RWPE2 (cell line): ENCODE data around the gene ARHGAP26.

ENCODE experiments used
- ATAC-seq: fragments of 200-7000 bp; cut with Tn5 transposase; 3 replicates; pipeline ENCODE4 v1.9.1; 2021; ENCODE audit warnings: low read depth
- DNase-seq: peaks from one replicate; pipeline ENCODE4 v3.0.0-alpha.2; 2020; ENCODE audit warnings: low spot score
- H3K27ac ChIP-seq: fragments of 450-650 bp; 2 replicates; pipeline ENCODE4 v1.5.1; 2017; ENCODE audit warnings: mild to moderate bottlenecking; ENCODE audit not compliant: poor library complexity, severe bottlenecking
- H3K27me3 ChIP-seq: fragments of 250-450 bp; sonication (Bioruptor Pico); 2 replicates; pipeline ENCODE4 v1.5.1; 2021; ENCODE audit warnings: mild to moderate bottlenecking, moderate library complexity; ENCODE audit not compliant: insufficient read depth, poor library complexity, severe bottlenecking
- H3K36me3 ChIP-seq: fragments of 250-450 bp; sonication (Bioruptor Pico); 2 replicates; pipeline ENCODE4 v1.5.1; 2020; ENCODE audit warnings: low read depth, mild to moderate bottlenecking, moderate library complexity
- H3K4me1 ChIP-seq: fragments of 250-450 bp; sonication (Bioruptor Pico); 2 replicates; pipeline ENCODE4 v1.5.1; 2021; ENCODE audit warnings: mild to moderate bottlenecking, moderate library complexity; ENCODE audit not compliant: insufficient read depth, poor library complexity, severe bottlenecking
- H3K4me3 ChIP-seq: fragments of 250-450 bp; sonication (Bioruptor Pico); 2 replicates; pipeline ENCODE4 v1.5.1; 2021; ENCODE audit warnings: mild to moderate bottlenecking, moderate library complexity; ENCODE audit not compliant: severe bottlenecking
- H3K9me3 ChIP-seq: fragments of 250-450 bp; sonication (Bioruptor Pico); 2 replicates; pipeline ENCODE4 v1.5.1; 2021; ENCODE audit warnings: mild to moderate bottlenecking, moderate library complexity; ENCODE audit not compliant: severe bottlenecking
- TF ChIP-seq, protein P1 (sequence below): fragments of 450-650 bp; IDR thresholded peaks from one replicate; pipeline ENCODE4 v1.5.1; 2017; ENCODE audit warnings: mild to moderate bottlenecking, moderate library complexity; ENCODE audit not compliant: poor library complexity, severe bottlenecking

ARHGAP26 gene

DNA sequence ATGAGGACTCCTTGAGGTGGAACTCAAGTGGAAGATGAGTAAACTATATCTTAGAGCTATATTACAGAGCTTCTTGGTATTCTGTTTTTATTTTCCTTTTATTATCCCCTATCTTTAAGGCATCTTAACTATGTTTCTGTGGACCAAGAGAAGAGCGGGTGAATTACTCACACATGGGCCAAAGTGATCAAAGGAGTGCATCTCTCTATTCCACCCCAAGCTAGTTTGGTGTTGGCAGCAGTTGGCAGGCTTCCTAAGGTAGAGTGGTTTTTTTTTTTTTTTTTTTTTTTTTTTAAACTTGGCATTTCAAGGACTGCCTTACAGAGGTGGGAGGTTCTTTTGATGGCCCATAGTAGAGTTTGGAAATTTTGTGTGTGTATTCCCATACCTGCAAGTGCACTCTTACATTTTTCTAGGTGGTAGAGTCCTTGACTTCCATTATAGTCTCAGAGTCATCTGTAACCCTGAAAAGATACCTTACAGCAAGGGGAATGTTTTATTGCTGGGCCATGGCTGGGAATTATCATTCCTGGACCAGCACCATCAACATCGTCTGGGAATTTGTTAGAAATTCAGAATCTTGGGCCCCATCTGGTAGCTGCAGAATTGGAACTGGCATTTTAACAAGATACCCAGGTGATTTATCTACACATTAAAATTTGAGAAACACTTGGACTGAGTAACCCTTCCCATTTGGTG, 51.0 kb downstream of the ARHGAP26 start:
- no peak for ATAC-seq

DNA sequence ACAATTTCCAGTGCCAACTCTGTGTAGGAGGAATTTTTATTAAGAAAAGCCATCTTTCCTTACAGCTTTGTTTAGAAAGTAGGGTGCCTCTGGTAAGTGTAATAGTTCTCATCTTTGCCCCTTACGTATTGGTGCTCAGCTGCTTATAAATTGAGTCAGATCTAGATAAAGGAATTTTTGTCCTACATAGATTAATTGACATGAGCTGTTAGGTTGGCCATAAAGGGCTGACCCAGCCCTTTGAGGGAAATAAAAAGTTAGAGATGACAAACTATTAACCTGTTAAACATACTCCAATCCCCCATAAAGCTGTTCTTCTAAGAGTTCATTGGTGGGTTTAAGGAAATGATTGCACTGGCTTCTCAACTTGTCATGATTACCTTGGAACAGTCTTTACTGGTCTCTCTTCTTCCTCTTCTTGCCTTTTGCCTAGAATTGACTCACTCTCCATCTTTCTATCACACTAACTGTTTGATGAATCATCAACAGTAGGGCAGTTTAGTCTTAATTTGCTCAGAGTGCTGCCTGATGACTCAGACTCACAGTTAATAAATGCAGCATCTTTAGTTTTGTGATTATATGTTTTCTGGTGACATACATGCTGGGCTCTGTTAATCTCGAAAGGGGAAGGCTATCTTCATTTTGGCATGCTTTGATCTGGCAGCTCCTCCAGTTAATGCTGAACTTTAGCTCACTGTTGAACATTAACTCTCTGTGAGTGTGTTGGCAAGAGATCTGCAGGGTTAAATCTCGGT, 51.7 kb downstream of the ARHGAP26 start:
- H3K27ac ChIP-seq: peak overlapping the region; percentile 31
- peaks cover 37% of the 10 kb centered on the region for H3K4me1 ChIP-seq
- no peaks in the 10 kb centered on the region for H3K27me3 ChIP-seq
- peak; percentile 89 for ATAC-seq
- no peak overlapping the region for H3K4me3 ChIP-seq
- no peaks in the 10 kb centered on the region for H3K36me3 ChIP-seq
- TF ChIP-seq, protein P1, sequence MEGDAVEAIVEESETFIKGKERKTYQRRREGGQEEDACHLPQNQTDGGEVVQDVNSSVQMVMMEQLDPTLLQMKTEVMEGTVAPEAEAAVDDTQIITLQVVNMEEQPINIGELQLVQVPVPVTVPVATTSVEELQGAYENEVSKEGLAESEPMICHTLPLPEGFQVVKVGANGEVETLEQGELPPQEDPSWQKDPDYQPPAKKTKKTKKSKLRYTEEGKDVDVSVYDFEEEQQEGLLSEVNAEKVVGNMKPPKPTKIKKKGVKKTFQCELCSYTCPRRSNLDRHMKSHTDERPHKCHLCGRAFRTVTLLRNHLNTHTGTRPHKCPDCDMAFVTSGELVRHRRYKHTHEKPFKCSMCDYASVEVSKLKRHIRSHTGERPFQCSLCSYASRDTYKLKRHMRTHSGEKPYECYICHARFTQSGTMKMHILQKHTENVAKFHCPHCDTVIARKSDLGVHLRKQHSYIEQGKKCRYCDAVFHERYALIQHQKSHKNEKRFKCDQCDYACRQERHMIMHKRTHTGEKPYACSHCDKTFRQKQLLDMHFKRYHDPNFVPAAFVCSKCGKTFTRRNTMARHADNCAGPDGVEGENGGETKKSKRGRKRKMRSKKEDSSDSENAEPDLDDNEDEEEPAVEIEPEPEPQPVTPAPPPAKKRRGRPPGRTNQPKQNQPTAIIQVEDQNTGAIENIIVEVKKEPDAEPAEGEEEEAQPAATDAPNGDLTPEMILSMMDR: no peak
- H3K9me3 ChIP-seq: no peaks in the 10 kb centered on the region
- DNase-seq: no peak

More for the DNA sequence above, 51.0 kb downstream of the ARHGAP26 start:
- Histone ChIP-seq H3K4me1 (peaks cover 30% of the 10 kb centered on the region), H3K36me3 (no peaks in the 10 kb centered on the region), H3K4me3 (no peak overlapping the region), H3K27me3 (no peaks in the 10 kb centered on the region), H3K27ac (peak overlapping the region; percentile 31), H3K9me3 (no peaks in the 10 kb centered on the region)
- TF ChIP-seq, protein P1: no peak
- no peak for DNase-seq

DNA sequence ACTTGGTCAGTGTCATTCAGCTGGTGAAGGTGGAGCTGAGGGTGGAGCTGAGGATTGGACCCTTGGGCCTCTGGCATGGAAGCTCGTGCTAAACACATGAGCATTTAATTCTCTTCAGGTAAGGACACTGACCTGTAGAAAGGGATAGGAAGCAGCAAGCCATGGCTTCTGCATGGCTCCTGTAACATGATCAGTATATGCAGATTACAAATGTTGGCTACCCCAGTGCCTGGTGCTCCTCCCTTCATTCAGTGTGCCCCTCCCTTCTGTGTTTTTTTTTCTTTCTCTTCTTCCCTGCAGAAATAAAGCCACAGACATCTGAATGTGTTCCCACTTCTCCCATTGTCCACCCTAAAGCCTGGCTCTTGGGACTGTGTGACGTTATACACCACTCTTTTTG, 52.9 kb downstream of the ARHGAP26 start:
- ATAC-seq: no peak
- Histone ChIP-seq H3K9me3 (no peaks in the 10 kb centered on the region), H3K4me3 (no peak overlapping the region), H3K4me1 (peaks cover 49% of the 10 kb centered on the region), H3K36me3 (no peaks in the 10 kb centered on the region), H3K27ac (no peak overlapping the region), H3K27me3 (no peaks in the 10 kb centered on the region)
- DNase-seq: no peak
- TF ChIP-seq, protein P1: no peak

DNA sequence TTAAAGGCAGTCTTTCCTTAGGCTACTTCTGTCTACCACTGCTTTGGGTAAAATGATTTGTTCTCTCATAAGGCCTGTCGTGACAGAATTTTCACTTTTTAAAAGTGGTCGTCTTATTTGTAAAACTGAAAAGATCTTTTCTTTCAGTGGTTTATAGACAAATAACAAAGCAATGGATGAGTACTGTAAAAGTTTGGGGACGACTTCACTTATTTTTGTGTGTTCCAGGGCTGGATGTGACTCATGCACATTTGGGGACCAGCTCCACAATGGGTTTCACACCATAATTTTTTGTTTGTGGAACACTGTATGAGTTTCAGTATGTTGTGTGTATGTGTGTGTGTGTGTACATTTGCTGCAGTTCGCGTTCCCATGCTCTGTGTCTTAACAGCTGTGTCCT, 53.6 kb downstream of the ARHGAP26 start:
- Histone ChIP-seq H3K27me3 (no peaks in the 10 kb centered on the region), H3K4me1 (peaks cover 54% of the 10 kb centered on the region), H3K36me3 (no peaks in the 10 kb centered on the region), H3K27ac (no peak overlapping the region), H3K9me3 (no peaks in the 10 kb centered on the region), H3K4me3 (no peak overlapping the region)
- no peak for DNase-seq
- ATAC-seq: no peak
- TF ChIP-seq, protein P1: no peak

DNA sequence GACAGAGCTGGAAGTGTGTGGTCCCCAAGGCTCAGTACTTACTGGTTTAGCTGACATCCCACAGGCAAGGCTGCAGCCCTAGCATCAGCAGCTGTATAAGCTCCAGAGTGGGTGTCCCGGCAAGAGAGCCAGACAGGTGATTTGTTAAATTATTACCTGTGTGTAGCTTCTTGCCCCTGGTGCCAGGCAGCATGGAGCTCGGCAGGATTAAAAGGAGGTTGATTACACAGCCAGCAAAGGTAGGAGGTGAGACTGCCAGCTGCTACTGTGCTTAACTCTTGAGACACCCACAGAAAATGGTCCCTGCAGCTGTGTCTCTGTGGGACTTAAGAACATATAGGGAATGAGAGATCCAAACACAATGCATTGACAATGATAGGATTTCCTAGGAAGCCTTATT, 54.2 kb downstream of the ARHGAP26 start:
- no peaks in the 10 kb centered on the region for H3K9me3 ChIP-seq
- H3K4me3 ChIP-seq: no peak overlapping the region
- no peak for DNase-seq
- H3K4me1 ChIP-seq: peaks cover 50% of the 10 kb centered on the region
- H3K27ac ChIP-seq: no peak overlapping the region
- ATAC-seq: no peak
- H3K36me3 ChIP-seq: no peaks in the 10 kb centered on the region
- no peaks in the 10 kb centered on the region for H3K27me3 ChIP-seq
- TF ChIP-seq, protein P1: no peak
